Stimulated activated naive CD8-positive, alpha-beta T cell treated with anti-CD3 and anti-CD28 coated beads, Interleukin-15, Interleukin-2, amounts not matched to agents 100 ng/mL and 50 ng/mL, for 24 hours (primary cell): Measurements from ENCODE around the gene EBNA1BP2.
"Not testable (repeated sequence)": the region's sequence is repeated elsewhere in the genome, so short reads cannot be mapped to it uniquely, and the experiment has no call there.

Experiments used
- H3K27ac Mint-ChIP-seq: one replicate; pipeline ENCODE4 v1.8.0; 2021; ENCODE audit warnings: mild to moderate bottlenecking, mixed read lengths
- H3K27me3 Mint-ChIP-seq: one replicate; pipeline ENCODE4 v1.8.0; 2021; ENCODE audit warnings: mixed read lengths
- H3K36me3 Mint-ChIP-seq: one replicate; pipeline ENCODE4 v1.8.0; 2021; ENCODE audit warnings: low read depth, mixed read lengths
- H3K4me1 Mint-ChIP-seq: one replicate; pipeline ENCODE4 v1.8.0; 2021; ENCODE audit warnings: low read depth, mixed read lengths
- H3K4me3 Mint-ChIP-seq: one replicate; pipeline ENCODE4 v1.8.0; 2021; ENCODE audit warnings: mild to moderate bottlenecking, mixed read lengths
- H3K9me3 Mint-ChIP-seq: one replicate; pipeline ENCODE4 v1.8.0; 2021; ENCODE audit warnings: mixed read lengths

The EBNA1BP2 gene

GRCh38 chr1:43147625-43148327 lies 24.3 kb downstream of the EBNA1BP2 start:
- H3K9me3 Mint-ChIP-seq = no peaks in the 10 kb centered on the region
- peak overlapping the region; percentile 21 for H3K4me3 Mint-ChIP-seq
- no peaks in the 10 kb centered on the region for H3K4me1 Mint-ChIP-seq
- no peaks in the 10 kb centered on the region for H3K36me3 Mint-ChIP-seq
- H3K27me3 Mint-ChIP-seq = peaks cover 78% of the 10 kb centered on the region
- H3K27ac Mint-ChIP-seq = no peak overlapping the region

GRCh38 chr1:43144237-43144636 lies 27.9 kb downstream of the EBNA1BP2 start:
- Mint-ChIP-seq H3K27me3 (peaks cover 63% of the 10 kb centered on the region), H3K4me1 (no peaks in the 10 kb centered on the region), H3K4me3 (no peak overlapping the region), H3K27ac (no peak overlapping the region), H3K9me3 (no peaks in the 10 kb centered on the region), H3K36me3 (no peaks in the 10 kb centered on the region)

- Mint-ChIP-seq H3K4me1 (no peaks in the 10 kb centered on the region), H3K9me3 (no peaks in the 10 kb centered on the region), H3K27me3 (peaks cover 55% of the 10 kb centered on the region), H3K27ac (no peak overlapping the region), H3K4me3 (no peak overlapping the region), H3K36me3 (no peaks in the 10 kb centered on the region)
These were observed 28.6 kb downstream of the EBNA1BP2 start for GRCh38 chr1:43143441-43143888.

GRCh38 chr1:43140583-43140982 lies 31.5 kb downstream of the EBNA1BP2 start:
- Mint-ChIP-seq H3K27ac (no peak overlapping the region), H3K27me3 (peaks cover 40% of the 10 kb centered on the region), H3K36me3 (no peaks in the 10 kb centered on the region), H3K4me3 (no peak overlapping the region), H3K4me1 (no peaks in the 10 kb centered on the region), H3K9me3 (no peaks in the 10 kb centered on the region)

GRCh38 chr1:43140010-43140409 lies 32.1 kb downstream of the EBNA1BP2 start:
- Mint-ChIP-seq H3K36me3 (no peaks in the 10 kb centered on the region), H3K4me1 (no peaks in the 10 kb centered on the region), H3K4me3 (no peak overlapping the region), H3K9me3 (no peaks in the 10 kb centered on the region), H3K27me3 (peaks cover 35% of the 10 kb centered on the region), H3K27ac (no peak overlapping the region)

GRCh38 chr1:43139295-43139694 lies 32.8 kb downstream of the EBNA1BP2 start:
- not testable (repeated sequence) for H3K9me3 Mint-ChIP-seq, H3K36me3 Mint-ChIP-seq, H3K4me3 Mint-ChIP-seq, H3K4me1 Mint-ChIP-seq, H3K27ac Mint-ChIP-seq
- peaks cover 35% of the 10 kb centered on the region for H3K27me3 Mint-ChIP-seq

GRCh38 chr1:43137445-43138052 lies 34.5 kb downstream of the EBNA1BP2 start:
- no peaks in the 10 kb centered on the region for H3K36me3 Mint-ChIP-seq
- H3K9me3 Mint-ChIP-seq = no peaks in the 10 kb centered on the region
- no peak overlapping the region for H3K4me3 Mint-ChIP-seq
- H3K27me3 Mint-ChIP-seq = peaks cover 22% of the 10 kb centered on the region
- H3K27ac Mint-ChIP-seq = no peak overlapping the region
- no peaks in the 10 kb centered on the region for H3K4me1 Mint-ChIP-seq

GRCh38 chr1:43135857-43136781 lies 36.0 kb downstream of the EBNA1BP2 start:
- H3K4me1 Mint-ChIP-seq = no peaks in the 10 kb centered on the region
- H3K27me3 Mint-ChIP-seq = peaks cover 22% of the 10 kb centered on the region
- no peak overlapping the region for H3K4me3 Mint-ChIP-seq
- H3K9me3 Mint-ChIP-seq = no peaks in the 10 kb centered on the region
- no peaks in the 10 kb centered on the region for H3K36me3 Mint-ChIP-seq
- H3K27ac Mint-ChIP-seq = no peak overlapping the region

- H3K4me3 Mint-ChIP-seq = no peak overlapping the region
- H3K27me3 Mint-ChIP-seq = peaks cover 26% of the 10 kb centered on the region
- H3K4me1 Mint-ChIP-seq = no peaks in the 10 kb centered on the region
- H3K27ac Mint-ChIP-seq = no peak overlapping the region
- no peaks in the 10 kb centered on the region for H3K36me3 Mint-ChIP-seq
- no peaks in the 10 kb centered on the region for H3K9me3 Mint-ChIP-seq
These were observed 37.5 kb downstream of the EBNA1BP2 start for GRCh38 chr1:43134640-43135039.

- Mint-ChIP-seq H3K9me3 (no peaks in the 10 kb centered on the region), H3K4me3 (no peak overlapping the region), H3K27me3 (peaks cover 26% of the 10 kb centered on the region), H3K36me3 (no peaks in the 10 kb centered on the region), H3K27ac (no peak overlapping the region), H3K4me1 (no peaks in the 10 kb centered on the region)
These were observed 38.0 kb downstream of the EBNA1BP2 start for GRCh38 chr1:43134068-43134467.

GRCh38 chr1:43129426-43129825 lies 42.7 kb downstream of the EBNA1BP2 start:
- Mint-ChIP-seq H3K27ac (no peak overlapping the region), H3K4me3 (no peak overlapping the region), H3K27me3 (peaks cover 23% of the 10 kb centered on the region), H3K4me1 (no peaks in the 10 kb centered on the region), H3K9me3 (no peaks in the 10 kb centered on the region), H3K36me3 (no peaks in the 10 kb centered on the region)

GRCh38 chr1:43128816-43129215 lies 43.3 kb downstream of the EBNA1BP2 start:
- H3K4me1 Mint-ChIP-seq = no peaks in the 10 kb centered on the region
- H3K4me3 Mint-ChIP-seq = no peak overlapping the region
- H3K36me3 Mint-ChIP-seq = no peaks in the 10 kb centered on the region
- no peaks in the 10 kb centered on the region for H3K9me3 Mint-ChIP-seq
- H3K27ac Mint-ChIP-seq = no peak overlapping the region
- H3K27me3 Mint-ChIP-seq = peaks cover 22% of the 10 kb centered on the region

GRCh38 chr1:43123031-43123430 lies 49.1 kb downstream of the EBNA1BP2 start:
- peaks cover 30% of the 10 kb centered on the region for H3K27me3 Mint-ChIP-seq
- no peaks in the 10 kb centered on the region for H3K4me1 Mint-ChIP-seq
- no peaks in the 10 kb centered on the region for H3K9me3 Mint-ChIP-seq
- no peak overlapping the region for H3K4me3 Mint-ChIP-seq
- no peaks in the 10 kb centered on the region for H3K36me3 Mint-ChIP-seq
- no peak overlapping the region for H3K27ac Mint-ChIP-seq

- Mint-ChIP-seq H3K27me3 (peaks cover 20% of the 10 kb centered on the region), H3K27ac (no peak overlapping the region), H3K9me3 (no peaks in the 10 kb centered on the region), H3K4me3 (no peak overlapping the region), H3K36me3 (no peaks in the 10 kb centered on the region), H3K4me1 (no peaks in the 10 kb centered on the region)
These were observed 50.7 kb downstream of the EBNA1BP2 start for GRCh38 chr1:43121256-43121900.
